Measurements from ENCODE around the gene INO80C.

DNA sequence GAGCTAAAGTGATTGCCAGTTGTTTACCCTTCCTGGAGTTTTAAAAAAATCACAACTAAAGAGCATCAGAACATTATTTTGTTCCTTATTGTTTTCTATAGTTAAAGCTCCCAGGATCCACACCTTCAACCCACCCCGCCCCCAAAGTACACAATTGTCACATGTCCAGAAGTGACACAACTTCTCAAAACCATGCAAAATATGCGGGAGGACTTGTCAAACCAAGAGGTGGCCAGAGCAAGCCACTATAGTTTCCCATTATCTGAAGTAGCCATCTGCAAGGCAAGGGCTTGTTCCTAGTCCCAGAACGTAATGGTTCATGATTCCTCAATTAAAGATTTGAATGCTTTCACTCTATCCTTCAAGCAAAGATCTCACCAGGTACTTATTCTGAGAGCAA, 9.9 kb upstream of the INO80C start:
- TF ChIP-seq, protein P1, sequence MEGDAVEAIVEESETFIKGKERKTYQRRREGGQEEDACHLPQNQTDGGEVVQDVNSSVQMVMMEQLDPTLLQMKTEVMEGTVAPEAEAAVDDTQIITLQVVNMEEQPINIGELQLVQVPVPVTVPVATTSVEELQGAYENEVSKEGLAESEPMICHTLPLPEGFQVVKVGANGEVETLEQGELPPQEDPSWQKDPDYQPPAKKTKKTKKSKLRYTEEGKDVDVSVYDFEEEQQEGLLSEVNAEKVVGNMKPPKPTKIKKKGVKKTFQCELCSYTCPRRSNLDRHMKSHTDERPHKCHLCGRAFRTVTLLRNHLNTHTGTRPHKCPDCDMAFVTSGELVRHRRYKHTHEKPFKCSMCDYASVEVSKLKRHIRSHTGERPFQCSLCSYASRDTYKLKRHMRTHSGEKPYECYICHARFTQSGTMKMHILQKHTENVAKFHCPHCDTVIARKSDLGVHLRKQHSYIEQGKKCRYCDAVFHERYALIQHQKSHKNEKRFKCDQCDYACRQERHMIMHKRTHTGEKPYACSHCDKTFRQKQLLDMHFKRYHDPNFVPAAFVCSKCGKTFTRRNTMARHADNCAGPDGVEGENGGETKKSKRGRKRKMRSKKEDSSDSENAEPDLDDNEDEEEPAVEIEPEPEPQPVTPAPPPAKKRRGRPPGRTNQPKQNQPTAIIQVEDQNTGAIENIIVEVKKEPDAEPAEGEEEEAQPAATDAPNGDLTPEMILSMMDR (conservative IDR thresholded peaks at IDR 0.05; ENCODE audit: low read depth, low read length): no peak
- TF ChIP-seq POLR2A (IDR thresholded peaks at IDR 0.05; ENCODE audit: low read depth, low read length) (no peak), USF2 (IDR thresholded peaks at IDR 0.05; ENCODE audit: low read depth, low read length) (no peak), CEBPB (IDR thresholded peaks at IDR 0.05; ENCODE audit: low read depth, low read length) (no peak), BHLHE40 (IDR thresholded peaks at IDR 0.05; ENCODE audit: low read depth, low read length) (no peak), CHD1 (IDR thresholded peaks at IDR 0.05; ENCODE audit: low read depth, low read length) (no peak), RAD21 (IDR thresholded peaks at IDR 0.05; ENCODE audit: low read length) (no peak), MXI1 (IDR thresholded peaks at IDR 0.05; ENCODE audit: borderline replicate concordance, low read depth, low read length) (no peak), SMC3 (IDR thresholded peaks at IDR 0.05; ENCODE audit: low read depth, low read length) (no peak), RCOR1 (IDR thresholded peaks at IDR 0.05; ENCODE audit: insufficient replicate concordance, low read length) (no peak)

All from IMR-90 (cell line).